Thyroid gland (tissue), 4 donors: Measurements from ENCODE around the gene C4B. TPM values are rescaled to one million over a fixed set of nuclear protein-coding genes. Genes with fewer than 3 reads are reported as not detected.
"Not testable (repeated sequence)": the region's sequence is repeated elsewhere in the genome, so short reads cannot be mapped to it uniquely, and the experiment has no call there.

Source experiments
- DNase-seq, 2 donors: peaks; one replicate each; pipeline ENCODE4 v3.0.0-alpha.2; 2019
- H3K27ac ChIP-seq, 3 donors: fragments of 200-600 bp; sonication (generic); 1 replicate in 2 of 3; 2 replicates in 1 of 3; pipeline ENCODE4 v1.5.1; 2016 to 2019; ENCODE audit warnings: mild to moderate bottlenecking in 1 of 3, moderate library complexity in 1 of 3
- H3K27me3 ChIP-seq: fragments of 200-600 bp; sonication (generic); one replicate; pipeline ENCODE4 v1.5.1; 2019
- H3K36me3 ChIP-seq, 2 donors: fragments of 200-600 bp; sonication (generic); one replicate each; pipeline ENCODE4 v1.5.1; 2016 to 2019
- H3K4me1 ChIP-seq, 2 donors: fragments of 200-600 bp; sonication (generic); one replicate each; pipeline ENCODE4 v1.5.1; 2017 to 2019
- H3K4me3 ChIP-seq, 3 donors: fragments of 200-600 bp; sonication (generic); replicated peaks in 1 of 3; 1 replicate in 2 of 3; 2 replicates in 1 of 3; pipeline ENCODE4 v1.5.1; 2016; ENCODE audit warnings: mild to moderate bottlenecking in 1 of 3
- H3K9me3 ChIP-seq: fragments of 200-600 bp; sonication (generic); one replicate; pipeline ENCODE4 v1.5.1; 2017
- CTCF ChIP-seq, 6 experiments: fragments of 200-600 bp in 3 of 6; fragments of 450-650 bp in 3 of 6; sonication (generic) in 3 of 6; IDR thresholded peaks; one replicate each; pipeline ENCODE4 v1.5.1; 2016 to 2019; ENCODE audit warnings: antibody characterized with exemption in 6 of 6, mild to moderate bottlenecking in 2 of 6, inconsistent platforms in 1 of 6, moderate library complexity in 1 of 6
- POLR2A ChIP-seq, 2 donors: fragments of 450-650 bp; IDR thresholded peaks; one replicate each; pipeline ENCODE4 v1.6.1; 2017; ENCODE audit warnings: antibody characterized with exemption in 2 of 2, mild to moderate bottlenecking in 2 of 2, moderate library complexity in 1 of 2
- WGBS, 2 donors: methylation state at CpG; one replicate each; pipeline ENCODE4 v1.1.5; 2017; 5-methylcytosine and 5-hydroxymethylcytosine counted together
- intact Hi-C: fragments of 100-400 bp; cut with DNase I; formaldehyde crosslinking; loops from one replicate; pipeline ENCODE4 v1.15.1; 2023
- total RNA-seq, 4 donors: library from RNA; depleted of rRNA; stranded (reverse); fragments of >200 nt; gene quantifications; one replicate each; pipeline ENCODE4 v1.2.3, GENCODE V29; 2016

C4B gene
- total RNA-seq, 4 donors from 2014 or later, result 233 to 370 (median 285) TPM

GRCh38 chr6:32043589-32044380 is 29.2 kb downstream of the C4B start:
- WGBS, 2 donors, result 81 to 93% methylated on average over 11 to 12 of the region's 31 CpGs
- H3K27ac ChIP-seq, H3K27me3 ChIP-seq, DNase-seq, H3K9me3 ChIP-seq, H3K4me3 ChIP-seq, H3K36me3 ChIP-seq: not testable (repeated sequence)
- peaks cover 0 to 27% of the 10 kb centered on the region in 2 donors for H3K4me1 ChIP-seq
- intact Hi-C loops, result loop anchor here (10.0 kb wide), 2 partner anchors 71 to 111 kb away; partner anchors contain the start of genes PPT2 and PRRT1

- H3K4me3 ChIP-seq, H3K27ac ChIP-seq, DNase-seq, H3K36me3 ChIP-seq, H3K27me3 ChIP-seq, H3K9me3 ChIP-seq: not testable (repeated sequence)
- WGBS, 2 donors, result 90 to 92% methylated on average over 5 to 8 of the region's 18 CpGs
- intact Hi-C loops, result loop anchor here (10.0 kb wide), 2 partner anchors 70 to 110 kb away; partner anchors contain the start of genes PPT2 and PRRT1
- H3K4me1 ChIP-seq, result peaks cover 0 to 27% of the 10 kb centered on the region in 2 donors
Measured at GRCh38 chr6:32044916-32045315, 30.3 kb downstream of the C4B start.

- TF ChIP-seq POLR2A (IDR thresholded peaks at IDR 0.05), result no peak
- no peak for TF ChIP-seq CTCF (IDR thresholded peaks at IDR 0.05)
- peak overlapping the region; percentile 14 to 82 (median 71) for H3K27ac ChIP-seq
- DNase-seq, result peak; percentile 12 to 32
- H3K36me3 ChIP-seq, result no peaks in the 10 kb centered on the region
- 58 to 67% methylated on average over 9 to 20 of the region's 22 CpGs for WGBS, 2 donors
- H3K9me3 ChIP-seq, result no peaks in the 10 kb centered on the region
- peaks cover 0 to 27% of the 10 kb centered on the region in 2 donors for H3K4me1 ChIP-seq
- H3K4me3 ChIP-seq, result no peak overlapping the region
- no peaks in the 10 kb centered on the region for H3K27me3 ChIP-seq
- intact Hi-C loops, result loop anchor here (10.0 kb wide), 2 partner anchors 69 to 109 kb away; partner anchors contain the start of genes PPT2 and PRRT1
Measured at GRCh38 chr6:32045811-32046449, 31.3 kb downstream of the C4B start.

- peak overlapping the region; percentile 14 to 82 (median 71) for H3K27ac ChIP-seq
- intact Hi-C loops, result loop anchor here (10.0 kb wide), 2 partner anchors 68 to 108 kb away; partner anchors contain the start of genes PPT2 and PRRT1
- peaks cover 0 to 27% of the 10 kb centered on the region in 2 donors for H3K4me1 ChIP-seq
- no peak overlapping the region for H3K4me3 ChIP-seq
- DNase-seq, result peak; percentile 5 to 10
- no peaks in the 10 kb centered on the region for H3K9me3 ChIP-seq
- no peaks in the 10 kb centered on the region for H3K27me3 ChIP-seq
- H3K36me3 ChIP-seq, result no peaks in the 10 kb centered on the region
- WGBS, 2 donors, result 35 to 41% methylated on average over 10 to 11 of the region's 14 CpGs
- no peak for TF ChIP-seq CTCF (IDR thresholded peaks at IDR 0.05)
- TF ChIP-seq POLR2A (IDR thresholded peaks at IDR 0.05), result no peak
Measured at GRCh38 chr6:32046450-32047083, 32.0 kb downstream of the C4B start.

- Histone ChIP-seq H3K4me3 (no peak overlapping the region), H3K36me3 (no peaks in the 10 kb centered on the region), H3K27me3 (no peaks in the 10 kb centered on the region), H3K9me3 (no peaks in the 10 kb centered on the region), H3K4me1 (peaks cover 0 to 27% of the 10 kb centered on the region in 2 donors), H3K27ac (peak overlapping the region; percentile 14 to 82 (median 71))
- no peak for TF ChIP-seq CTCF (IDR thresholded peaks at IDR 0.05)
- TF ChIP-seq POLR2A (IDR thresholded peaks at IDR 0.05), result no peak
- intact Hi-C loops, result loop anchor here (10.0 kb wide), 2 partner anchors 68 to 108 kb away; partner anchors contain the start of genes PPT2 and PRRT1
- WGBS, 2 donors, result 59 to 76% methylated on average over 7 to 9 of the region's 11 CpGs
- peak in 1 of 2 donors; percentile 16 for DNase-seq
Measured at GRCh38 chr6:32047084-32047478, 32.5 kb downstream of the C4B start.
